Measurements from ENCODE around the gene COL6A2. TPM values are rescaled to one million over a fixed set of nuclear protein-coding genes. Genes with fewer than 3 reads are reported as not detected.

COL6A2 gene
- total RNA-seq, 1 experiment from 2014 or later, result 111 TPM

- ChIA-PET POLR2A (no interaction called here), CTCF (no interaction called here)
- Mint-ChIP-seq H3K4me3 (no peak overlapping the region), H3K27me3 (ENCODE audit: low read depth) (no peaks in the 10 kb centered on the region; the same call in 1 of the 2 replicates), H3K27ac (no peak overlapping the region), H3K36me3 (peaks cover 30% of the 10 kb centered on the region), H3K9me3 (peaks cover 42% of the 10 kb centered on the region), H3K4me1 (peaks cover 14% of the 10 kb centered on the region)
- DNase-seq (ENCODE audit: low spot score) (no peak), ATAC-seq (no peak)
- no peak for TF ChIP-seq FOXJ3 (CRISPR knock-in tag; IDR thresholded peaks at IDR 0.05; ENCODE audit: borderline replicate concordance)
- no peak for TF ChIP-seq PRRX2 (CRISPR knock-in tag; IDR thresholded peaks at IDR 0.05)
- TF ChIP-seq JUN (CRISPR knock-in tag; IDR thresholded peaks at IDR 0.05), result no peak
- no peak for TF ChIP-seq AR (CRISPR knock-in tag; IDR thresholded peaks at IDR 0.05)
- TF ChIP-seq ZNF232 (CRISPR knock-in tag; IDR thresholded peaks at IDR 0.05), result no peak
- no peak for TF ChIP-seq TP53 (CRISPR knock-in tag; IDR thresholded peaks at IDR 0.05)
- TF ChIP-seq NFE2L1 (CRISPR knock-in tag; IDR thresholded peaks at IDR 0.05), result no peak
- no peak for TF ChIP-seq GRHL2 (CRISPR knock-in tag; IDR thresholded peaks at IDR 0.05; ENCODE audit: insufficient replicate concordance, severe bottlenecking)
- TF ChIP-seq KAT7 (CRISPR knock-in tag; IDR thresholded peaks at IDR 0.05; ENCODE audit: borderline replicate concordance), result no peak
- TF ChIP-seq SOX15 (CRISPR knock-in tag; IDR thresholded peaks at IDR 0.05), result no peak
- TF ChIP-seq E2F4 (CRISPR knock-in tag; IDR thresholded peaks at IDR 0.05; ENCODE audit: borderline replicate concordance, low read depth), result no peak
- no peak for TF ChIP-seq ZNF416 (CRISPR knock-in tag; IDR thresholded peaks at IDR 0.05)
Observed at GRCh38 chr21:46178961-46179360, 81.0 kb downstream of the COL6A2 start.

Other genes starting within 250 kb of the COL6A2 start
- gene COL6A1, start 116.3 kb upstream of the COL6A2 start, total RNA-seq (2021), result 221 to 245 TPM (median 240 TPM) in 3 replicates
- 6.1 to 9.6 TPM (median 9.5 TPM) in 3 replicates for gene FTCD, start 57.5 kb downstream of the COL6A2 start, total RNA-seq (2021)
- 56.5 to 61.7 TPM (median 57.6 TPM) in 3 replicates for gene SPATC1L, start 86.3 kb downstream of the COL6A2 start, total RNA-seq (2021)
- gene LSS, start 130.7 kb downstream of the COL6A2 start, total RNA-seq (2021), result 79.9 to 101 TPM (median 92.6 TPM) in 3 replicates
- 136 to 167 TPM (median 136 TPM) in 3 replicates for gene MCM3AP, start 187.5 kb downstream of the COL6A2 start, total RNA-seq (2021)
- gene YBEY, start 188.2 kb downstream of the COL6A2 start, total RNA-seq (2021), result 24.6 to 29.2 TPM (median 27.4 TPM) in 3 replicates
- gene C21orf58, start 225.8 kb downstream of the COL6A2 start, total RNA-seq (2021), result 31.5 to 35.1 TPM (median 32.7 TPM) in 3 replicates
- gene PCNT, start 226.0 kb downstream of the COL6A2 start, total RNA-seq (2021), result 40.6 to 46.4 TPM (median 41.0 TPM) in 3 replicates